HepG2 (cell line): ENCODE measurements around the gene RUNX3. TPM values are rescaled to one million over a fixed set of nuclear protein-coding genes. Genes with fewer than 3 reads are reported as not detected.

Experiments
- ATAC-seq: fragments of 200-7000 bp; cut with Tn5 transposase; 3 replicates; pipeline ENCODE4 v1.9.1; 2020; ENCODE audit warnings: mild to moderate bottlenecking, moderate library complexity
- BruUV-seq: library from RNA; stranded (reverse); fragments of 400-500 nt; replicated peaks from 2 replicates; lab custom pipeline; 2021; lab: Mats Ljungman, UMichigan
- CTCF ChIA-PET: fragments of 300-600 bp; formaldehyde crosslinking; extraction: SDS; loops from one replicate; lab custom pipeline; 2021; ENCODE audit warnings: low total read pairs, inconsistent platforms, low intra/inter-chr PET ratio; lab: Yijun Ruan, JAX
- POLR2A ChIA-PET: fragments of 350-600 bp; sonication (Branson Sonifier 250); formaldehyde crosslinking; loops from one replicate; lab custom pipeline; 2020; ENCODE audit warnings: antibody characterized with exemption, inconsistent platforms; lab: Yijun Ruan, JAX
- DNase-seq: peaks from one replicate; pipeline ENCODE4 v3.0.0-alpha.2; 2015; ENCODE audit warnings: low spot score
- FAIRE-seq: peaks from 3 replicates; lab custom pipeline; 2011; peaks lifted over from hg19 to GRCh38; lab: Jason Lieb, UNC
- H2AFZ ChIP-seq: one replicate; pipeline ENCODE4 v1.6.1; 2011; ENCODE audit warnings: low read length, inconsistent platforms
- H3K27ac ChIP-seq: fragments of 300-600 bp; 3 replicates; pipeline ENCODE4 v1.8.0; 2011; ENCODE audit warnings: mixed run types, mild to moderate bottlenecking, mixed read lengths, low read length, inconsistent platforms; ENCODE audit not compliant: insufficient read depth; ENCODE audit errors: extremely low read length
- H3K27me3 ChIP-seq, 2 experiments: fragments of 200-600 bp in 1 of 2; 2 replicates in 1 of 2; 3 replicates in 1 of 2; pipeline versions ENCODE4 v1.6.0 to v1.8.0; 2011; ENCODE audit warnings: low read length in 2 of 2, mild to moderate bottlenecking in 2 of 2, moderate library complexity in 2 of 2, inconsistent platforms in 1 of 2; ENCODE audit not compliant: insufficient read depth in 2 of 2, control insufficient read depth in 1 of 2
- H3K36me3 ChIP-seq, 2 experiments: fragments of 200-600 bp in 1 of 2; replicated peaks in 1 of 2; 2 replicates in 1 of 2; 3 replicates in 1 of 2; pipeline versions ENCODE4 v1.5.1 to v1.8.0; 2011; ENCODE audit warnings: low read length in 2 of 2, inconsistent platforms in 1 of 2; ENCODE audit not compliant: insufficient read depth in 2 of 2, control insufficient read depth in 1 of 2
- H3K4me1 ChIP-seq: 2 replicates; pipeline ENCODE4 v1.5.1; 2012; ENCODE audit warnings: low read length, inconsistent platforms; ENCODE audit not compliant: insufficient read depth
- H3K4me2 ChIP-seq: 2 replicates; pipeline ENCODE4 v1.6.0; 2011; ENCODE audit warnings: low read depth, low read length, inconsistent platforms
- H3K4me3 ChIP-seq, 3 experiments: fragments of 200-600 bp in 1 of 3; sonication (generic), shearing (Covaris generic) in 1 of 3; replicated peaks in 1 of 3; 2 replicates each; pipeline ENCODE4 v1.5.1; 2011 to 2016; ENCODE audit warnings: low read length in 3 of 3, inconsistent platforms in 2 of 3, low read depth in 2 of 3, mild to moderate bottlenecking in 2 of 3, control low read depth in 1 of 3, mixed read lengths in 1 of 3; ENCODE audit not compliant: insufficient read depth in 1 of 3
- H3K79me2 ChIP-seq: one replicate; pipeline ENCODE4 v1.6.1; 2011; ENCODE audit warnings: low read length, inconsistent platforms; ENCODE audit not compliant: insufficient read depth
- H3K9ac ChIP-seq: 2 replicates; pipeline ENCODE4 v1.6.0; 2011; ENCODE audit warnings: mild to moderate bottlenecking, low read depth, low read length, inconsistent platforms; ENCODE audit not compliant: insufficient read depth
- H3K9me3 ChIP-seq: 2 replicates; pipeline ENCODE4 v1.5.1; 2012; ENCODE audit warnings: mild to moderate bottlenecking, low read length
- H4K20me1 ChIP-seq: 2 replicates; pipeline ENCODE4 v1.6.0; 2011; ENCODE audit warnings: inconsistent platforms, mild to moderate bottlenecking, low read length, moderate library complexity; ENCODE audit not compliant: insufficient read depth
- CBX5 ChIP-seq: sonication (generic); formaldehyde crosslinking; IDR thresholded peaks from 2 replicates; pipeline ENCODE4 v1.4.0; 2020; ENCODE audit warnings: missing genetic modification reagents, borderline replicate concordance
- CEBPB ChIP-seq: IDR thresholded peaks from 2 replicates; pipeline ENCODE4 v1.6.1; 2011; ENCODE audit warnings: low read depth, low read length, improper control_type of control experiment, borderline replicate concordance
- GZF1 ChIP-seq: sonication (generic); formaldehyde crosslinking; IDR thresholded peaks from 2 replicates; pipeline ENCODE4 v1.5.1; 2020; ENCODE audit warnings: mild to moderate bottlenecking, missing genetic modification reagents
- NRL ChIP-seq: sonication (generic); formaldehyde crosslinking; IDR thresholded peaks from 2 replicates; pipeline ENCODE4 v1.5.0; 2020; ENCODE audit warnings: missing genetic modification reagents, mild to moderate bottlenecking, moderate library complexity, borderline replicate concordance
- PLRG1 ChIP-seq: fragments of 450-650 bp; conservative IDR thresholded peaks from 2 replicates; pipeline ENCODE4 v1.6.1; 2016
- RARG ChIP-seq: sonication (generic); formaldehyde crosslinking; IDR thresholded peaks from 2 replicates; pipeline ENCODE4 v1.4.0; 2020; ENCODE audit warnings: low read depth, mild to moderate bottlenecking, missing genetic modification reagents
- RELA ChIP-seq: sonication (generic); formaldehyde crosslinking; IDR thresholded peaks from 2 replicates; pipeline ENCODE4 v1.4.0; 2020; ENCODE audit warnings: missing genetic modification reagents
- ZNF570 ChIP-seq: sonication (generic); formaldehyde crosslinking; IDR thresholded peaks from 2 replicates; pipeline ENCODE4 v1.4.0; 2020; ENCODE audit warnings: mild to moderate bottlenecking, missing genetic modification reagents, borderline replicate concordance
- ZNF768 ChIP-seq: sonication (generic); formaldehyde crosslinking; IDR thresholded peaks from 2 replicates; pipeline ENCODE4 v1.4.0; 2020; ENCODE audit warnings: missing genetic modification reagents
- ZNF773 ChIP-seq: sonication (generic); formaldehyde crosslinking; IDR thresholded peaks from 2 replicates; pipeline ENCODE4 v1.4.0; 2020; ENCODE audit warnings: missing genetic modification reagents, borderline replicate concordance
- WGBS: methylation state at CpG from one replicate; pipeline ENCODE4 v1.1.6; 2017; ENCODE audit warnings: low lambda C conversion rate; 5-methylcytosine and 5-hydroxymethylcytosine counted together
- in situ Hi-C: cut with HindIII; loops from 2 replicates; pipeline ENCODE4 v1.10.0; 2017; ENCODE audit warnings: low pct_unique_long_range_greater_than_20kb; ENCODE audit not compliant: extremely low pct_ligation_motif_present
- intact Hi-C: fragments of 100-400 bp; cut with micrococcal nuclease; formaldehyde crosslinking; loops from one replicate; pipeline ENCODE4 v1.10.0; 2022; ENCODE audit not compliant: unreplicated experiment
- polyA plus RNA-seq, 8 experiments: library from polyadenylated mRNA; depleted of rRNA in 3 of 8; stranded (reverse) in 7 of 8; unstranded in 1 of 8; fragments of >200 nt; fragmentation: Illumina TruSeq in 4 of 8; extraction: Trizol in 4 of 8; gene quantifications; 2 replicates each; pipeline versions ENCODE4 v1.2.1 to v1.2.3, GENCODE V29; 2011 to 2016; ENCODE audit warnings: low read depth in 4 of 8, missing spikeins in 1 of 8, mixed read lengths in 1 of 8; ENCODE audit not compliant: insufficient read depth in 1 of 8
- total RNA-seq, 5 experiments: library from RNA; depleted of rRNA; stranded (reverse); fragments of >200 nt; fragmentation: Illumina TruSeq; extraction: Trizol; gene quantifications; 2 replicates each; pipeline ENCODE4 v1.2.3, GENCODE V29; 2016; ENCODE audit warnings: low read depth in 1 of 5
- TF ChIP-seq, protein P1 (sequence below): sonication (generic); formaldehyde crosslinking; IDR thresholded peaks from 2 replicates; pipeline ENCODE4 v1.5.0; 2020; ENCODE audit warnings: missing genetic modification reagents
- TF ChIP-seq, protein P2 (sequence below): sonication (generic); formaldehyde crosslinking; IDR thresholded peaks from 2 replicates; pipeline ENCODE4 v1.4.0; 2020; ENCODE audit warnings: mild to moderate bottlenecking, missing genetic modification reagents

The RUNX3 gene
- total and polyA plus RNA-seq, 2 of the 13 experiments (the other 11 are each of a cell fraction or from before 2014, with no cell fraction given), result 0.04 to 0.22 TPM

DNA sequence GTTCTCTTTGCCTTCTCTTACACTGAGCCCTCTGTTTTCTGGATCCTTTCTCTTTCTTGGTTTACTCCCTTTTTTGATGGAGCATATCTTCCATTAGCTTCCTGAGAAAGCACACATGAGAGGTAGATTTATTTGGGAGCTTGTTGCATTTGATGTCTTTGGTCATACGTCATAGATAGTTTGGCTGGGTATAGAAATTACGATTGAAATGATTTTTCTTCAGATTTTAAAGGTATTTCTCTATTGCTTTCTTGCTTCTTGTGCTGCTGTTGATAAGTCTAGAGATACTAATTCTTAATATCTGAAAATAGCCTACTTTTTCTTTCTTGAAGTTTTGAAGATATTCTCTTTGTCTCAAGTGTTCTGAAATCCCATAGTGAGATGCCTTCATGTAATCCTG, 45.3 kb upstream of the RUNX3 start (continued):
- TF ChIP-seq, protein P1, sequence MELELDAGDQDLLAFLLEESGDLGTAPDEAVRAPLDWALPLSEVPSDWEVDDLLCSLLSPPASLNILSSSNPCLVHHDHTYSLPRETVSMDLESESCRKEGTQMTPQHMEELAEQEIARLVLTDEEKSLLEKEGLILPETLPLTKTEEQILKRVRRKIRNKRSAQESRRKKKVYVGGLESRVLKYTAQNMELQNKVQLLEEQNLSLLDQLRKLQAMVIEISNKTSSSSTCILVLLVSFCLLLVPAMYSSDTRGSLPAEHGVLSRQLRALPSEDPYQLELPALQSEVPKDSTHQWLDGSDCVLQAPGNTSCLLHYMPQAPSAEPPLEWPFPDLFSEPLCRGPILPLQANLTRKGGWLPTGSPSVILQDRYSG (CRISPR knock-in tag), result no peak
- no peak for TF ChIP-seq GZF1
- no peak for TF ChIP-seq CBX5 (CRISPR knock-in tag)
- TF ChIP-seq RELA, result no peak

DNA sequence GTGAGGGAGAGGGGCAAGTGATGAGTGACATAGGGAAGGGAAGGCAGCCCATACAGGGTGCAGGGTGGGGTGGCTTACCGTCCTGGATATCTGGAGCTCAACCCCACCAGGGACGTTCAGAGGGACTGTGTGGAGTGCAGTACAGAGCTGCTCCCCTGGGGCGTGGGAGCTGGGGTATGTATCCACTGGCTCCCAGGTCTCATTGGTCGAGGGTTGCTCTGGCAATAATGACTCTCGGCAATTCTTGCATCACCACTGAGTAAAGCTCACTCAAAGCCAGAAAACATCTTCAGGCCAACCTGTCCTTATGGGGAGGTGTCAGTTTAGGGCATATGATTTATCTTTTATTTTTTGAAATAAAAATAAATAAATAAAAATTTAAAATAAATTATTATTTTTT, 43.2 kb upstream of the RUNX3 start:
- ATAC-seq, result no peak
- TF ChIP-seq CEBPB (peak; percentile 14; the same call in 1 of the 2 replicates), RARG (no peak)
- FAIRE-seq, result no peak
- Histone ChIP-seq H3K79me2 (no peaks in the 10 kb centered on the region), H2AFZ (no peak overlapping the region), H3K9me3 (peaks cover 20% of the 10 kb centered on the region), H3K4me1 (peaks cover 8% of the 10 kb centered on the region; the same call in 1 of the 2 replicates), H3K27me3 (peaks cover 2 to 25% of the 10 kb centered on the region in 2 experiments; a peak in 1 of 5 replicates), H3K4me2 (no peak overlapping the region), H3K36me3 (no peaks in the 10 kb centered on the region), H4K20me1 (no peaks in the 10 kb centered on the region), H3K4me3 (no peak overlapping the region), H3K9ac (no peak overlapping the region), H3K27ac (no peak overlapping the region)
- BruUV-seq, result no TSS peak
- no peak for DNase-seq
- WGBS, result 13% methylated on average over 3 of the region's 5 CpGs
- intact Hi-C loops (no loop called here), in situ Hi-C loops (no loop called here)
- POLR2A ChIA-PET, result no interaction called here
- CTCF ChIA-PET, result no interaction called here

DNA sequence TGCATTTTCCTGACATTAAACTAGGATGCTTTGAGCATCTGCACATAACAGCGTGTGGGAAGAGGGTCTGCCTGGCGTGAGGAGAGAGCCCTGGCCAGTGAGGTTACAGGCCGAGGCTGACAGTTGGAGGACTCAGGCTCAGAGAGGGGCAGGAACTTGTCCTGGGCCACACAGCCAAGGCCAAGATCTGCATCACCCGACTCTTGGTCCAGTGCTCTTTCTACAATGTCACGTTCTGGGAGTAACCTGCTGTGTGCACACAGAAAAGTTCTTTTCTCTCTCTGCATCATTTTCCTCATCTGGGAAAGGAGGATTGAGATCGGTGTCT, 42.8 kb upstream of the RUNX3 start:
- Histone ChIP-seq H3K4me2 (no peak overlapping the region), H3K36me3 (no peaks in the 10 kb centered on the region), H3K27ac (no peak overlapping the region), H3K9me3 (peaks cover 20% of the 10 kb centered on the region), H4K20me1 (no peaks in the 10 kb centered on the region), H3K4me3 (no peak overlapping the region), H3K79me2 (no peaks in the 10 kb centered on the region), H2AFZ (no peak overlapping the region), H3K4me1 (peaks cover 8% of the 10 kb centered on the region; the same call in 1 of the 2 replicates), H3K27me3 (peaks cover 2 to 25% of the 10 kb centered on the region in 2 experiments; a peak in 1 of 5 replicates), H3K9ac (no peak overlapping the region)
- no peak for DNase-seq
- in situ Hi-C loops, result no loop called here
- FAIRE-seq, result no peak
- POLR2A ChIA-PET, result no interaction called here
- CTCF ChIA-PET, result no interaction called here
- WGBS, result 33% methylated on average over 6 of the region's 6 CpGs
- no peak for TF ChIP-seq PLRG1
- TF ChIP-seq NRL, result no peak
- TF ChIP-seq ZNF570 (CRISPR knock-in tag), result no peak
- no peak for TF ChIP-seq ZNF773 (CRISPR knock-in tag)
- TF ChIP-seq, protein P2, sequence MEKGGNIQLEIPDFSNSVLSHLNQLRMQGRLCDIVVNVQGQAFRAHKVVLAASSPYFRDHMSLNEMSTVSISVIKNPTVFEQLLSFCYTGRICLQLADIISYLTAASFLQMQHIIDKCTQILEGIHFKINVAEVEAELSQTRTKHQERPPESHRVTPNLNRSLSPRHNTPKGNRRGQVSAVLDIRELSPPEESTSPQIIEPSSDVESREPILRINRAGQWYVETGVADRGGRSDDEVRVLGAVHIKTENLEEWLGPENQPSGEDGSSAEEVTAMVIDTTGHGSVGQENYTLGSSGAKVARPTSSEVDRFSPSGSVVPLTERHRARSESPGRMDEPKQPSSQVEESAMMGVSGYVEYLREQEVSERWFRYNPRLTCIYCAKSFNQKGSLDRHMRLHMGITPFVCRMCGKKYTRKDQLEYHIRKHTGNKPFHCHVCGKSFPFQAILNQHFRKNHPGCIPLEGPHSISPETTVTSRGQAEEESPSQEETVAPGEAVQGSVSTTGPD (CRISPR knock-in tag), result no peak
- TF ChIP-seq ZNF768 (CRISPR knock-in tag), result peak; percentile 91
- no TSS peak for BruUV-seq
- intact Hi-C loops, result no loop called here
- no peak for ATAC-seq
